Measurements from ENCODE around the gene ATAD3C. TPM values are rescaled to one million over a fixed set of nuclear protein-coding genes. Genes with fewer than 3 reads are reported as not detected.

ATAD3C gene
- total RNA-seq, 6 donors from 2014 or later: 9.2 to 20.9 (median 14.7) TPM

DNA sequence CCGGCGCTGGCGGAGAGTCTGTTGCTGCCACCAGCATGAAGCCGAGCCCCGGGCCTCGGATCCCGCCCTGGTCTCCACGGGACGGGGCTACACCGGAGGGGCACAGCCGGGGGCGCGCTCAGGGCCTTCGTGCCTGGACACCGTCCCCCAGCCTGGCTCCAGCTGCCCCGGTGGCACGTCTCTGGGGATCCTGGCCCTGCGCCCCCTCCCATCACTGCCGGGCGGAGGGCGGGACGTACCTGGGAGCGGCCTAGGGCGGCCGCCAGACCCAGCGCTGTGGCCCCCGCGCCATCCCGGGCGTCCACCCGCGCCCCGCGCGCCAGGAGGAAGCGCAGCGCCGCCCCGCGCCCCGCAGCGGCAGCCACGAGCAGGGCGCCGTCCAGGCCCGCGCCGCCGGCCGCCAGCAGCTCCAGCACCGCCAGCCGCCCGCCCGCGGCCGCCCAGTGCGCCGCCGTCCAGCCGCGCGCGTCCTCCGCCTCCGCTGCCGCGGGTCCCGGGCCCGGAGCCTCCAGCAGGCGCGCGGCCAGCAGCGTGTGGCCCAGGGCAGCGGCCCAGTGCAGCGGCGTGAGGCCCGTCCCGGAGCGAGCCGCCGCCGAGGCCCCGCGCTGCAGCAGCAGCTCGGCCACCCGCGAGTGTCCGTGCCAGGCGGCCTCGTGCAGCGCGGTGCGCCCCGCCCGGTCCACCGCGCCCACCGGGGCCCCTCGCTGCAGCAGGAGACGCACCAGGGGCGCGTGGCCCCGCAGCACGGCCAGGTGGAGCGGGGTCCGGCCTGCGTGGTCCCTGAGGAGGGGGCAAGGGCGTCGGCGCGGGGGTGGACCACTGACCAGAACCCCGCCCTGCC lies 29.5 kb upstream of the ATAD3C start:
- peaks cover 0 to 38% (median 20%) of the 10 kb centered on the region in 4 donors for H3K4me1 ChIP-seq
- peak overlapping the region; percentile 60 to 84 (median 76) for H3K27ac ChIP-seq
- H3K9me3 ChIP-seq: no peaks in the 10 kb centered on the region
- H3K27me3 ChIP-seq: no peaks in the 10 kb centered on the region
- WGBS, 2 donors: 36% methylated on average over 32 of the region's 112 CpGs; no CpG with 5 or more reads in 1 of the 2 donors
- TF ChIP-seq EP300 (IDR thresholded peaks at IDR 0.05) (no peak), CTCF (IDR thresholded peaks at IDR 0.05) (peak in 2 of 6 experiments; percentile 26 to 48), POLR2AphosphoS5 (IDR thresholded peaks at IDR 0.05) (no peak), POLR2A (IDR thresholded peaks at IDR 0.05) (peak in 1 of 4 donors; percentile 8)
- ATAC-seq (ENCODE audit: low FRiP score in 2 of 2) (peak in 1 of 2 donors; percentile 82), DNase-seq (peak in 1 of 2 donors; percentile 91)
- H3K36me3 ChIP-seq: no peaks in the 10 kb centered on the region
- peak overlapping the region in 3 of 4 donors; percentile 57 to 61 (median 59) for H3K4me3 ChIP-seq

DNA sequence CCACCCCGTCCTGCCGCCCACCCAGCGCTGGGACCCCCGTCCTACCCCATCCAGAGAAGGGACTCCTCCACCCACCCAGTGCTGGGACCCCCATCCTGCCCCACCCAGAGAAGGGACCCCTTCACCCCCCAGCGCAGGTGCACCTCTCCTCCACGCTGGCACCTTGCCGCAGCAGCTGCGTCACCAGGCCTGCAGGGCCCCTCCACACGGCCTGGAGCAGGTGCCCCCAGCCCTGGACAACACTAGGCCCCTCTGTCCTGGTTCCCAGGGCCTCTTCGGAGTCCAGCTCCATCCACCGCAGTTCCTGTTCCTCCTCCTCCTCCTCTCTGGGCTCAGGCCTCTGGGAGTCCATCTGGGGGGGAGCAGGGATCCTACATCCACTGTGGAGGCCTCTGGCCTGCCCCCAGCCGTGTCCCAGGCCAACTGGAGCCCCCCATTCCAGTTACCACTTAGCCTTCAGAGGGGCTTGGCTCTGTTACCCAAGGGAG lies 28.8 kb upstream of the ATAD3C start:
- Histone ChIP-seq H3K27me3 (no peaks in the 10 kb centered on the region), H3K4me3 (peak overlapping the region in 3 of 4 donors; percentile 57 to 61 (median 59)), H3K9me3 (no peaks in the 10 kb centered on the region), H3K4me1 (peaks cover 0 to 38% (median 20%) of the 10 kb centered on the region in 4 donors), H3K27ac (peak overlapping the region; percentile 60 to 84 (median 79)), H3K36me3 (no peaks in the 10 kb centered on the region)
- ATAC-seq (ENCODE audit: low FRiP score in 2 of 2): peak; percentile 14 to 43
- TF ChIP-seq POLR2AphosphoS5 (IDR thresholded peaks at IDR 0.05) (no peak), CTCF (IDR thresholded peaks at IDR 0.05) (peak in 1 of 6 experiments; percentile 1)
- WGBS, 2 donors: 52 to 86% methylated on average over 3 to 8 of the region's 12 CpGs
- peak in 1 of 2 donors; percentile 82 for DNase-seq

- TF ChIP-seq EP300 (IDR thresholded peaks at IDR 0.05): no peak
- peak in 1 of 2 donors; percentile 19 for TF ChIP-seq POLR2AphosphoS5 (IDR thresholded peaks at IDR 0.05)
- TF ChIP-seq CTCF (IDR thresholded peaks at IDR 0.05): peak in 1 of 6 experiments; percentile 2
- peak in 1 of 4 donors; percentile 63 for TF ChIP-seq POLR2A (IDR thresholded peaks at IDR 0.05)
- peak within 1 kb of the TSS in 3 of 4 donors; percentile 57 to 61 (median 59) for H3K4me3 ChIP-seq
- DNase-seq (peak; percentile 69 to 85), ATAC-seq (ENCODE audit: low FRiP score in 2 of 2) (peak in 1 of 2 donors; percentile 83)
- no peaks in the 10 kb centered on the region for H3K9me3 ChIP-seq
- peaks cover 0 to 41% (median 20%) of the 10 kb centered on the region in 4 donors for H3K4me1 ChIP-seq
- WGBS, 2 donors: 57 to 66% methylated on average over 9 to 15 of the region's 18 CpGs
- H3K27ac ChIP-seq: peak within 1 kb of the TSS; percentile 60 to 84 (median 79)
- no peaks in the 10 kb centered on the region for H3K36me3 ChIP-seq
- H3K27me3 ChIP-seq: no peaks in the 10 kb centered on the region
These were observed 28.2 kb upstream of the ATAD3C start, which contains the start of gene ANKRD65 for GRCh38 chr1:1421147-1421906. Gene ANKRD65 (minus strand): TSS chr1:1421276. CDS start chr1:1421005, 271 bp downstream.

DNA sequence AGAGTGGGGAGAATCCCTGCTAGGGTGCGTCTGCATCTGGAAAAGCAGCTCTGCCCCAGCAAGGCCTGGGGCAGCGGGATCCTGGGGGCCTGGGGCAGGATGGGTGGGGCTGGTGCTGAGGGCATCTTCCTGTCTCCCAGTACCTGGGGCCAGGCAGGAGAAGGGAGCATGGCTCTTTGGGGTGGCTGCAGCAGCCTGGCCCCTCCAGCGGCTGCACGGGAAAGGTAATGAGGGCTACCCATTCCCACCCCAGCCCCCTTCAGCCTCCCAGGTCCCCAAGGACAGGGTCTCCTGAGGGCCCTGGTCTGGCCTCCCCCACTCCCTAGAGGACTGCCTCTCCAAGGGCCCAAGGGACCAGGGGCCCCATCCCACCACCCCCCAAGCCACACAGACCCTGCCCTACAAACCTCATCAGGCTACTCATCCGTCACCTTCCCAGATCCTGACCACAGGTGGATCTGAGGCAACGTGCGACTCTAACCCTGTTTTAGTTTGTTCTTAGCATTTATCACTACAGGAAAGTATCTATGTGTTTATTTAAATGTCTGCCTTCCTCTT lies 27.5 kb upstream of the ATAD3C start:
- H3K9me3 ChIP-seq: no peaks in the 10 kb centered on the region
- WGBS, 2 donors: 78 to 84% methylated on average over 3 to 7 of the region's 7 CpGs
- no peak for ATAC-seq (ENCODE audit: low FRiP score in 2 of 2)
- peak overlapping the region; percentile 60 to 84 (median 79) for H3K27ac ChIP-seq
- DNase-seq: peak in 1 of 2 donors; percentile 54
- no peaks in the 10 kb centered on the region for H3K27me3 ChIP-seq
- no peaks in the 10 kb centered on the region for H3K36me3 ChIP-seq
- H3K4me1 ChIP-seq: peaks cover 0 to 47% (median 20%) of the 10 kb centered on the region in 4 donors
- no peak for TF ChIP-seq EP300 (IDR thresholded peaks at IDR 0.05)
- TF ChIP-seq POLR2A (IDR thresholded peaks at IDR 0.05): no peak
- TF ChIP-seq CTCF (IDR thresholded peaks at IDR 0.05): no peak
- no peak for TF ChIP-seq POLR2AphosphoS5 (IDR thresholded peaks at IDR 0.05)
- no peak overlapping the region for H3K4me3 ChIP-seq

All from upper lobe of left lung (tissue), 6 donors.